Measurements from ENCODE around the gene CCNI2. TPM values are rescaled to one million over a fixed set of nuclear protein-coding genes. Genes with fewer than 3 reads are reported as not detected.

The CCNI2 gene
- total RNA-seq, 1 experiment from 2014 or later: 1.7 TPM

GRCh38 chr5:132714456-132715307 lies 32.5 kb upstream of the CCNI2 start:
- DNase-seq (ENCODE audit: low spot score) (no peak), ATAC-seq (no peak)
- no peak overlapping the region for H3K27ac Mint-ChIP-seq
- no peaks in the 10 kb centered on the region for H3K36me3 Mint-ChIP-seq
- no peaks in the 10 kb centered on the region for H3K27me3 Mint-ChIP-seq (ENCODE audit: low read depth)
- no peak overlapping the region for H3K4me3 Mint-ChIP-seq
- TF ChIP-seq, protein P1, sequence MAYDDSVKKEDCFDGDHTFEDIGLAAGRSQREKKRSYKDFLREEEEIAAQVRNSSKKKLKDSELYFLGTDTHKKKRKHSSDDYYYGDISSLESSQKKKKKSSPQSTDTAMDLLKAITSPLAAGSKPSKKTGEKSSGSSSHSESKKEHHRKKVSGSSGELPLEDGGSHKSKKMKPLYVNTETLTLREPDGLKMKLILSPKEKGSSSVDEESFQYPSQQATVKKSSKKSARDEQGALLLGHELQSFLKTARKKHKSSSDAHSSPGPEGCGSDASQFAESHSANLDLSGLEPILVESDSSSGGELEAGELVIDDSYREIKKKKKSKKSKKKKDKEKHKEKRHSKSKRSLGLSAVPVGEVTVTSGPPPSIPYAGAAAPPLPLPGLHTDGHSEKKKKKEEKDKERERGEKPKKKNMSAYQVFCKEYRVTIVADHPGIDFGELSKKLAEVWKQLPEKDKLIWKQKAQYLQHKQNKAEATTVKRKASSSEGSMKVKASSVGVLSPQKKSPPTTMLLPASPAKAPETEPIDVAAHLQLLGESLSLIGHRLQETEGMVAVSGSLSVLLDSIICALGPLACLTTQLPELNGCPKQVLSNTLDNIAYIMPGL (CRISPR knock-in tag; IDR thresholded peaks at IDR 0.05): no peak
- TF ChIP-seq IRF1 (CRISPR knock-in tag; IDR thresholded peaks at IDR 0.05): no peak
- no peak for TF ChIP-seq PRDM15 (CRISPR knock-in tag; IDR thresholded peaks at IDR 0.05)
- TF ChIP-seq TP53 (CRISPR knock-in tag; IDR thresholded peaks at IDR 0.05): no peak
- TF ChIP-seq, protein P2, sequence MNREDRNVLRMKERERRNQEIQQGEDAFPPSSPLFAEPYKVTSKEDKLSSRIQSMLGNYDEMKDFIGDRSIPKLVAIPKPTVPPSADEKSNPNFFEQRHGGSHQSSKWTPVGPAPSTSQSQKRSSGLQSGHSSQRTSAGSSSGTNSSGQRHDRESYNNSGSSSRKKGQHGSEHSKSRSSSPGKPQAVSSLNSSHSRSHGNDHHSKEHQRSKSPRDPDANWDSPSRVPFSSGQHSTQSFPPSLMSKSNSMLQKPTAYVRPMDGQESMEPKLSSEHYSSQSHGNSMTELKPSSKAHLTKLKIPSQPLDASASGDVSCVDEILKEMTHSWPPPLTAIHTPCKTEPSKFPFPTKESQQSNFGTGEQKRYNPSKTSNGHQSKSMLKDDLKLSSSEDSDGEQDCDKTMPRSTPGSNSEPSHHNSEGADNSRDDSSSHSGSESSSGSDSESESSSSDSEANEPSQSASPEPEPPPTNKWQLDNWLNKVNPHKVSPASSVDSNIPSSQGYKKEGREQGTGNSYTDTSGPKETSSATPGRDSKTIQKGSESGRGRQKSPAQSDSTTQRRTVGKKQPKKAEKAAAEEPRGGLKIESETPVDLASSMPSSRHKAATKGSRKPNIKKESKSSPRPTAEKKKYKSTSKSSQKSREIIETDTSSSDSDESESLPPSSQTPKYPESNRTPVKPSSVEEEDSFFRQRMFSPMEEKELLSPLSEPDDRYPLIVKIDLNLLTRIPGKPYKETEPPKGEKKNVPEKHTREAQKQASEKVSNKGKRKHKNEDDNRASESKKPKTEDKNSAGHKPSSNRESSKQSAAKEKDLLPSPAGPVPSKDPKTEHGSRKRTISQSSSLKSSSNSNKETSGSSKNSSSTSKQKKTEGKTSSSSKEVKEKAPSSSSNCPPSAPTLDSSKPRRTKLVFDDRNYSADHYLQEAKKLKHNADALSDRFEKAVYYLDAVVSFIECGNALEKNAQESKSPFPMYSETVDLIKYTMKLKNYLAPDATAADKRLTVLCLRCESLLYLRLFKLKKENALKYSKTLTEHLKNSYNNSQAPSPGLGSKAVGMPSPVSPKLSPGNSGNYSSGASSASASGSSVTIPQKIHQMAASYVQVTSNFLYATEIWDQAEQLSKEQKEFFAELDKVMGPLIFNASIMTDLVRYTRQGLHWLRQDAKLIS (CRISPR knock-in tag; IDR thresholded peaks at IDR 0.05; ENCODE audit: borderline replicate concordance): no peak
- no peak for TF ChIP-seq ATF2 (CRISPR knock-in tag; IDR thresholded peaks at IDR 0.05; ENCODE audit: borderline replicate concordance, low read depth)
- TF ChIP-seq, protein P3, sequence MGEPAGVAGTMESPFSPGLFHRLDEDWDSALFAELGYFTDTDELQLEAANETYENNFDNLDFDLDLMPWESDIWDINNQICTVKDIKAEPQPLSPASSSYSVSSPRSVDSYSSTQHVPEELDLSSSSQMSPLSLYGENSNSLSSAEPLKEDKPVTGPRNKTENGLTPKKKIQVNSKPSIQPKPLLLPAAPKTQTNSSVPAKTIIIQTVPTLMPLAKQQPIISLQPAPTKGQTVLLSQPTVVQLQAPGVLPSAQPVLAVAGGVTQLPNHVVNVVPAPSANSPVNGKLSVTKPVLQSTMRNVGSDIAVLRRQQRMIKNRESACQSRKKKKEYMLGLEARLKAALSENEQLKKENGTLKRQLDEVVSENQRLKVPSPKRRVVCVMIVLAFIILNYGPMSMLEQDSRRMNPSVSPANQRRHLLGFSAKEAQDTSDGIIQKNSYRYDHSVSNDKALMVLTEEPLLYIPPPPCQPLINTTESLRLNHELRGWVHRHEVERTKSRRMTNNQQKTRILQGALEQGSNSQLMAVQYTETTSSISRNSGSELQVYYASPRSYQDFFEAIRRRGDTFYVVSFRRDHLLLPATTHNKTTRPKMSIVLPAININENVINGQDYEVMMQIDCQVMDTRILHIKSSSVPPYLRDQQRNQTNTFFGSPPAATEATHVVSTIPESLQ (CRISPR knock-in tag; IDR thresholded peaks at IDR 0.05): no peak
- TF ChIP-seq ZNF423 (CRISPR knock-in tag; IDR thresholded peaks at IDR 0.05): no peak
- TF ChIP-seq CTCF (IDR thresholded peaks at IDR 0.05): no peak
- TF ChIP-seq, protein P4, sequence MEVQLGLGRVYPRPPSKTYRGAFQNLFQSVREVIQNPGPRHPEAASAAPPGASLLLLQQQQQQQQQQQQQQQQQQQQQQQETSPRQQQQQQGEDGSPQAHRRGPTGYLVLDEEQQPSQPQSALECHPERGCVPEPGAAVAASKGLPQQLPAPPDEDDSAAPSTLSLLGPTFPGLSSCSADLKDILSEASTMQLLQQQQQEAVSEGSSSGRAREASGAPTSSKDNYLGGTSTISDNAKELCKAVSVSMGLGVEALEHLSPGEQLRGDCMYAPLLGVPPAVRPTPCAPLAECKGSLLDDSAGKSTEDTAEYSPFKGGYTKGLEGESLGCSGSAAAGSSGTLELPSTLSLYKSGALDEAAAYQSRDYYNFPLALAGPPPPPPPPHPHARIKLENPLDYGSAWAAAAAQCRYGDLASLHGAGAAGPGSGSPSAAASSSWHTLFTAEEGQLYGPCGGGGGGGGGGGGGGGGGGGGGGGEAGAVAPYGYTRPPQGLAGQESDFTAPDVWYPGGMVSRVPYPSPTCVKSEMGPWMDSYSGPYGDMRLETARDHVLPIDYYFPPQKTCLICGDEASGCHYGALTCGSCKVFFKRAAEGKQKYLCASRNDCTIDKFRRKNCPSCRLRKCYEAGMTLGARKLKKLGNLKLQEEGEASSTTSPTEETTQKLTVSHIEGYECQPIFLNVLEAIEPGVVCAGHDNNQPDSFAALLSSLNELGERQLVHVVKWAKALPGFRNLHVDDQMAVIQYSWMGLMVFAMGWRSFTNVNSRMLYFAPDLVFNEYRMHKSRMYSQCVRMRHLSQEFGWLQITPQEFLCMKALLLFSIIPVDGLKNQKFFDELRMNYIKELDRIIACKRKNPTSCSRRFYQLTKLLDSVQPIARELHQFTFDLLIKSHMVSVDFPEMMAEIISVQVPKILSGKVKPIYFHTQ (CRISPR knock-in tag; IDR thresholded peaks at IDR 0.05): no peak
- TF ChIP-seq CBFB (CRISPR knock-in tag; IDR thresholded peaks at IDR 0.05; ENCODE audit: low read depth): no peak
- TF ChIP-seq NR2C2 (CRISPR knock-in tag; IDR thresholded peaks at IDR 0.05): no peak
- ChIA-PET CTCF (interaction anchor here (0.6 to 1.8 kb wide), 7 partner anchors 14 to 188 kb away, joined by 3 to 7 read pairs (median 4); partner anchors contain the start of gene KIF3A), POLR2A (no interaction called here)
- H3K4me1 Mint-ChIP-seq: no peaks in the 10 kb centered on the region
- no peaks in the 10 kb centered on the region for H3K9me3 Mint-ChIP-seq

All from WTC11 (cell line).